RWPE1 (cell line): ENCODE data around the gene STXBP6.

Experiments
- CTCF ChIA-PET: fragments of 350-600 bp; sonication (Branson Sonifier 250); formaldehyde crosslinking; extraction: SDS; loops from one replicate; lab custom pipeline; 2021; lab: Yijun Ruan, JAX
- POLR2A ChIA-PET: fragments of 400-600 bp; formaldehyde crosslinking; extraction: SDS; loops from one replicate; lab custom pipeline; 2020; ENCODE audit warnings: antibody characterized with exemption; ENCODE audit not compliant: low non-redundant PET; lab: Yijun Ruan, JAX
- DNase-seq: peaks from one replicate; pipeline ENCODE4 v3.0.0; 2012; ENCODE audit warnings: low spot score
- H3K27ac ChIP-seq: fragments of 450-650 bp; 2 replicates; pipeline ENCODE4 v1.5.1; 2017
- TF ChIP-seq, protein P1 (sequence below): fragments of 450-650 bp; conservative IDR thresholded peaks from 2 replicates; pipeline ENCODE4 v1.5.1; 2017; ENCODE audit warnings: low read depth, mild to moderate bottlenecking

STXBP6 gene

DNA sequence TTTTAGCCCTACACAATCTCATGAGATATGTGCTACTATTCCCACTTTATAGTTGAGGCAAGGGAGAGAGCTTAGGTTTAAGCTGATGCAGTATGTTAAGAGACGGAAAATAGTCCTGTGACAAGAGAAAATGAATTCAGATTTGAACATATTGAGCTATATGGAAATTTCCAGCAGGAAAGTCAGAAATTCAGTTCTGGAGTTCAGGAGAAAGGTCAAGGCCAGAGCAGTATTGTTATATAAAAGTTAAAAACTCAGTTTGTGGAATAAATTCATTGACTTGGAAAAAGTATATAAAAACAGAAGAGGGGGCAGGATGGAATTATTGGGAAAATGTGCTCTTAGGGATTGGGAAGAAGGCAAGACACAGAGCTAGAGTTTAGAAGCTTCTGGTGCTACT is 248.9 kb downstream of the STXBP6 start:
- ChIA-PET CTCF (interaction anchor here (0.6 kb wide), 1 partner anchor 320 kb away, joined by 4 read pairs; no protein-coding TSS in a partner anchor), POLR2A (no interaction called here)
- DNase-seq: no peak
- H3K27ac ChIP-seq: no peak overlapping the region
- TF ChIP-seq, protein P1, sequence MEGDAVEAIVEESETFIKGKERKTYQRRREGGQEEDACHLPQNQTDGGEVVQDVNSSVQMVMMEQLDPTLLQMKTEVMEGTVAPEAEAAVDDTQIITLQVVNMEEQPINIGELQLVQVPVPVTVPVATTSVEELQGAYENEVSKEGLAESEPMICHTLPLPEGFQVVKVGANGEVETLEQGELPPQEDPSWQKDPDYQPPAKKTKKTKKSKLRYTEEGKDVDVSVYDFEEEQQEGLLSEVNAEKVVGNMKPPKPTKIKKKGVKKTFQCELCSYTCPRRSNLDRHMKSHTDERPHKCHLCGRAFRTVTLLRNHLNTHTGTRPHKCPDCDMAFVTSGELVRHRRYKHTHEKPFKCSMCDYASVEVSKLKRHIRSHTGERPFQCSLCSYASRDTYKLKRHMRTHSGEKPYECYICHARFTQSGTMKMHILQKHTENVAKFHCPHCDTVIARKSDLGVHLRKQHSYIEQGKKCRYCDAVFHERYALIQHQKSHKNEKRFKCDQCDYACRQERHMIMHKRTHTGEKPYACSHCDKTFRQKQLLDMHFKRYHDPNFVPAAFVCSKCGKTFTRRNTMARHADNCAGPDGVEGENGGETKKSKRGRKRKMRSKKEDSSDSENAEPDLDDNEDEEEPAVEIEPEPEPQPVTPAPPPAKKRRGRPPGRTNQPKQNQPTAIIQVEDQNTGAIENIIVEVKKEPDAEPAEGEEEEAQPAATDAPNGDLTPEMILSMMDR: no peak

DNA sequence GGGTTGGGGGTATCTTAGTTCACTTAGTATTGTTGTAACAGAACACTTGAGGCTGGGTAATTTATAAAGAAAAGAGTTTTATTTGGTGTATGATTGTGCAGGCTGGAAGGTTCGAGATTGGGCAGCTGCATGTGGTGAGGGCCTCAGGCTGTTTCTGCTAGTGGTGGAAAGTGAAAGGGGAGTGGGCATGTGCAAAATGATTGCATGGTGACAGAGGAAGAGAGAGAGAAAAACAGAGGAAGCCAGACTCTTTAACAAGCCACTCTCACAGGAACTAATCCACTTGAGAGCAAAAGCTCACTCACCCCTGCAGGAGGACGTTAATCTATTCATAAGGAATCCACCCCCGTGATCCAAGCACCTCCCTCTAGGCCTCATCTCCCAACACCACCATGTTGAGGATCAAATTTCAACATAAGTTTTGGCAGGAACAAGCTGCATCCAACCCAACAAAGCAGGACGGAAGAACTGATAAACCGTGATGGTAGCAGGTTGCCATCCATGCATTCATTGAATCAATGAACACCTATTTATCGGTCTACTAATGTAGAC is 251.0 kb downstream of the STXBP6 start:
- ChIA-PET CTCF (no interaction called here), POLR2A (no interaction called here)
- no peak for DNase-seq
- no peak overlapping the region for H3K27ac ChIP-seq
- TF ChIP-seq, protein P1: no peak

DNA sequence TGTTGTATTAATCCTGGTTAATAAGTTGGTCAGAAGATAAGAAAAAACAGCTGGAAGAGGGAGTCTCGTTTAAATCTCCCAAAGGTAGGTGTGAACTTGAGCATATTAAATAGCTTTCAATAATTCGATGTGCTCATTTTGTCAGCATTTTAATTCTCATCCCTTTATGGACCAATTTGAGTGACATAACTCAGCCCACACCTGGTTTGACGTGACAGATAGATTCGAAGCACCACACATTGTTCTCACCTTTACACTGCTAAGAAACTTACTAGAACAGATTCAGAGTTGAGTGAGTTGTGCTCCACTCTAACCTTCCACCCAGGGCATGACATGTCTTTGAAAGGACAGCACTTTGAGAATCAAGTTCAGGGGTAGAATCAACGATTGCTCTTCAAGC is 254.5 kb downstream of the STXBP6 start:
- CTCF ChIA-PET: no interaction called here
- TF ChIP-seq, protein P1: no peak
- no peak overlapping the region for H3K27ac ChIP-seq
- no peak for DNase-seq
- POLR2A ChIA-PET: no interaction called here

DNA sequence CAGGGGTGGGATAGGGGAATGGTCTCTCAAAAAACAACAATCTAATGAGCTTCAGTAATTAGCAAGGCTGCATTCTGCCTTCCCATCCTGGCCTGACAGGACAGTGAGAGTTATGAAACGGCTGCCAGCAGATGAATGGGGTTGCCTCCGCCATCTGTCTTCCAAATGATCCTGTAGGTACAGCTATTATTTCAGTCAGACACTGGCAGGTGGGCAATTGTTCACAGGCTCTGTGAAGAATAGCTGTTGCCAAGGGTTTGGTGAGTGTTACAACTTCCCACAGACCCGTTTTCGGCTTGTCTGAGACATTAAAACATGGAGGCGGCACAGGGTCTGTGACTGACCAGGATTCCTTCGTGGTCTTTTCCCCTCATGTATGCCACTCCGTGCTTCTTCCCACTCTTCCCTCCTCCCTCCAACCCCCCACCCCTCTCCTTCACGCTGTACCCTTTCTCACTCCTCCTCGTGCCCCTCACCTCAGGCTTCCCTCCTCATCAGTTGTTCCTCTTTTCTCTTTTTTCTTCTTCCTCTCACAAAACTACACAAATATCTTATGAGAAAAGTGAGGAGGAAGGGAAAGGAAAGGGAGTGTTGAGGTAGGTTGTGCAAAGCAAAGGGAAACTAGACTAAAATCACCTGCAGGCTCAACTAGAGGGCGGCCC is 255.2 kb downstream of the STXBP6 start:
- POLR2A ChIA-PET: no interaction called here
- TF ChIP-seq, protein P1: no peak
- CTCF ChIA-PET: no interaction called here
- DNase-seq: no peak
- no peak overlapping the region for H3K27ac ChIP-seq

DNA sequence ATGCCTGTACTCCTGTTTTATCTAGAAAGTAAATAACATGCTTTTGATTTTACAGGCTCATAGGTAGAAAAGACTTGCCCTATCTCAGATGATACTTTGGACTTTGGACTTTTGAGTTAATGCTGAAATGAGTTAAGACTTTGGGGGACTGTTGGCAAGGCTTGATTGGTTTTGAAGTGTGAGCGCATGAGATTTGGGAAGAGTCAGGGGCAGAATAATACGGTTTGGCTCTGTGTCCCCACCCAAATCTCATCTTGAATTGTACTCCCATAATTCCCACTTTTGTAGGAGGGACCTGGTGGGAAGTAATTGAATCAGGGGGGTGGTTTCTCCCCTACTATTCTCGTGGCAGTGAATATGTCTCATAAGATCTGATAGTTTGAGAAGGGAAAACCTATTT is 259.8 kb downstream of the STXBP6 start:
- no peak overlapping the region for H3K27ac ChIP-seq
- TF ChIP-seq, protein P1: no peak
- ChIA-PET CTCF (no interaction called here), POLR2A (no interaction called here)
- DNase-seq: no peak

DNA sequence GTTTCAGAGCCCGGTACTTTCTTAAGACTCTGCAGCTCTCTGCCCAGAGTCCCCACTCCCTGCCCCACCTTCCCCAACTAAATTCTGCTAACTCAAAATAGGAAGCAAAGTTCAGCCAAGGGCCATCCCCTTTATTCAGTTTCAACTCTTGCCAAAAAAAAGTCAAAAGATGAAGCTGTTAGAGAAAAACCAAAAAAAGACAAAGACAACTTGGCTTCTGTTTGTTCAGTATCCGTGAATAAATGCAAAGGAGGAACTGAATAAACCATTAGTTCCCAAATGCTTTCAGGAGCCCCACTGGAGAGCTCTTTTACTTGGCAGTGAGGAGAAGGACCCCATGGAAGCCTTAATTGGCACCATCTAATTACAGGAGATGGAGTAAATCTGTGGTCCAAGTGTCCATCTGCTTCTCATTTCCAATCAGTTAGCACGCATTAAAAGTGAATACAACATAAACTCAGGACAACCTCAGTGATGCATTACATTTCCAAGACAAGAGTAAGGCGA is 260.5 kb downstream of the STXBP6 start:
- TF ChIP-seq, protein P1: no peak
- POLR2A ChIA-PET: no interaction called here
- no peak for DNase-seq
- no peak overlapping the region for H3K27ac ChIP-seq
- CTCF ChIA-PET: interaction anchor here (0.6 kb wide), 1 partner anchor 346 kb away, joined by 6 read pairs; no protein-coding TSS in a partner anchor
